Measurements from ENCODE around the gene CEP112.

DNA sequence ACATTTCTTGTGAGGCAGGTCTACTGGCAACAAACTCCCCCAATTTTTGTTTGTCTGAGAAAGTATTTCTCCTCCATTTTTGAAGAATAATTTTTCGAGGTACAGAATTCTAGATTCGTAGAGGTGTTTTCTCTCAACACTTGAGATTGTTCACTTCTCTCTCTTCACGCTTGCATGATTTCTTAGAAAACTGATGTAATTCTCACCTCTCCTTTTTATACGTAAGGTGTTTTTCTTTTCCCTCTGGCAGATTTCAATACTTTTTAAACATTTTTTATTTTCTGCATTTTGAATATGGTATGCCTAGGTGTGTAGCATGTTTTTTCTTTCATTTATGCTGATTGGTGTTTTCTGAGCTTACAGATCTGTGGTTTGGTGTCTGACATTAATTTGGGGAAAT is 429.0 kb downstream of the CEP112 start:
- TF ChIP-seq POLR2A (IDR thresholded peaks at IDR 0.05), result no peak
- no peak for TF ChIP-seq CTCF (IDR thresholded peaks at IDR 0.05)
- TF ChIP-seq POLR2AphosphoS5 (IDR thresholded peaks at IDR 0.05), result no peak
